Nephron progenitor cell (in vitro differentiated cells): ENCODE data around the gene ZBTB14.

Experiments
- DNase-seq: peaks from one replicate; pipeline ENCODE4 v3.0.0; 2021
- H3K27ac Mint-ChIP-seq: 2 replicates; pipeline ENCODE4 v1.8.0; 2021; ENCODE audit warnings: mild to moderate bottlenecking, moderate library complexity, mixed read lengths
- H3K27me3 Mint-ChIP-seq: 2 replicates; pipeline ENCODE4 v1.8.0; 2021; ENCODE audit warnings: mild to moderate bottlenecking, low read depth, mixed read lengths; ENCODE audit not compliant: poor library complexity
- H3K36me3 Mint-ChIP-seq: 2 replicates; pipeline ENCODE4 v1.8.0; 2021; ENCODE audit warnings: low read depth, mixed read lengths
- H3K4me1 Mint-ChIP-seq: 2 replicates; pipeline ENCODE4 v1.8.0; 2021; ENCODE audit warnings: mixed read lengths
- H3K4me3 Mint-ChIP-seq: 2 replicates; pipeline ENCODE4 v1.8.0; 2021; ENCODE audit warnings: mild to moderate bottlenecking, moderate library complexity, mixed read lengths
- H3K9me3 Mint-ChIP-seq: 2 replicates; pipeline ENCODE4 v1.8.0; 2021; ENCODE audit warnings: mild to moderate bottlenecking, moderate library complexity, mixed read lengths
- TF ChIP-seq, protein P1 (sequence below): fragments of 200-600 bp; sonication (generic); IDR thresholded peaks from 2 replicates; pipeline ENCODE4 v1.5.0; 2021; ENCODE audit warnings: antibody characterized with exemption

ZBTB14 gene

DNA sequence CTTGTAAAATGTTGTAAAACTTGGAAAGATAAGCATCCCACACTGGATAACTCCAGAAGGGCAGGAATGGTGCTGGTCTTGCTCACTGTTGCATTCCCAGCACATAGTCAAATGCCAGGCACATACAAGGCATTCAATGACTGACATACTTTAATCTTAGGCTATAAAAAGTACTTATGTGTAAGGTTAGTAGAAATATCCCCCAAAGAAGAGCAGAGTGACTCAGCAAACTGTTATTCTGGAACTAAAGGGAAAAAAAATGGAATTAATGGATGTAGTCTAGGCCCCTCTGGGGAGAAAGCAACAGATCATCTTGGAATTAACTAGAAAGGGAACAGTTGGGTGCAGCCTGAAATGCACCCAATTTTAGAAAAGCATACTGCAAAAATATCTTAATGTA is 9.0 kb downstream of the ZBTB14 start:
- peaks cover 10% of the 10 kb centered on the region for H3K4me1 Mint-ChIP-seq
- peaks cover 26% of the 10 kb centered on the region for H3K36me3 Mint-ChIP-seq
- no peak for DNase-seq
- TF ChIP-seq, protein P1, sequence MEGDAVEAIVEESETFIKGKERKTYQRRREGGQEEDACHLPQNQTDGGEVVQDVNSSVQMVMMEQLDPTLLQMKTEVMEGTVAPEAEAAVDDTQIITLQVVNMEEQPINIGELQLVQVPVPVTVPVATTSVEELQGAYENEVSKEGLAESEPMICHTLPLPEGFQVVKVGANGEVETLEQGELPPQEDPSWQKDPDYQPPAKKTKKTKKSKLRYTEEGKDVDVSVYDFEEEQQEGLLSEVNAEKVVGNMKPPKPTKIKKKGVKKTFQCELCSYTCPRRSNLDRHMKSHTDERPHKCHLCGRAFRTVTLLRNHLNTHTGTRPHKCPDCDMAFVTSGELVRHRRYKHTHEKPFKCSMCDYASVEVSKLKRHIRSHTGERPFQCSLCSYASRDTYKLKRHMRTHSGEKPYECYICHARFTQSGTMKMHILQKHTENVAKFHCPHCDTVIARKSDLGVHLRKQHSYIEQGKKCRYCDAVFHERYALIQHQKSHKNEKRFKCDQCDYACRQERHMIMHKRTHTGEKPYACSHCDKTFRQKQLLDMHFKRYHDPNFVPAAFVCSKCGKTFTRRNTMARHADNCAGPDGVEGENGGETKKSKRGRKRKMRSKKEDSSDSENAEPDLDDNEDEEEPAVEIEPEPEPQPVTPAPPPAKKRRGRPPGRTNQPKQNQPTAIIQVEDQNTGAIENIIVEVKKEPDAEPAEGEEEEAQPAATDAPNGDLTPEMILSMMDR, result no peak
- no peaks in the 10 kb centered on the region for H3K9me3 Mint-ChIP-seq
- H3K4me3 Mint-ChIP-seq, result no peak overlapping the region
- H3K27me3 Mint-ChIP-seq, result no peaks in the 10 kb centered on the region
- H3K27ac Mint-ChIP-seq, result no peak overlapping the region

DNA sequence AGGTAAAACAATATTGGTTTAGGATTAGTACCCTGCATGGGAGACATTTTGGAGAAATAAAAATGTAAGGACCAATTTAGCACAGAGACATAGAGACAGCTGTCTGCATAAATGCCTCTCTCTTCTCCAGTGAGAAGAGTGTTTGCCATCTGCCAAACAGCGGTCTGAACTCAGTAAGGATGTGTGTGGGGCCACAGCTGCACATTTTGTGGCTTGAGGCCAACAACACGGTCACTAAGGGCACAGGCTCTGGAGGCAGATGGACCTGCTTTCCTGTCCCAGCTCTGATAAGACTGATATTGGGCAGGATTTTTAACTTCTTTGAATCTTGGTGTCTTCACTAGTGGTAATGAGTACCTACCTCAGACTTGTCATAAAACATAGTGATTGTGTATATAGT is 10.2 kb downstream of the ZBTB14 start:
- DNase-seq, result no peak
- Mint-ChIP-seq H3K9me3 (peaks cover 6% of the 10 kb centered on the region), H3K36me3 (peaks cover 14% of the 10 kb centered on the region), H3K27me3 (no peaks in the 10 kb centered on the region), H3K27ac (no peak overlapping the region), H3K4me3 (no peak overlapping the region), H3K4me1 (peaks cover 10% of the 10 kb centered on the region)
- TF ChIP-seq, protein P1, result no peak

- TF ChIP-seq, protein P1, result no peak
- no peaks in the 10 kb centered on the region for H3K27me3 Mint-ChIP-seq
- no peak for DNase-seq
- peaks cover 10% of the 10 kb centered on the region for H3K36me3 Mint-ChIP-seq
- peaks cover 10% of the 10 kb centered on the region for H3K4me1 Mint-ChIP-seq
- peaks cover 11% of the 10 kb centered on the region for H3K9me3 Mint-ChIP-seq
- no peak overlapping the region for H3K27ac Mint-ChIP-seq
- H3K4me3 Mint-ChIP-seq, result no peak overlapping the region
Measured at GRCh38 chr18:5284808-5285207, 10.7 kb downstream of the ZBTB14 start.

- Mint-ChIP-seq H3K4me1 (no peaks in the 10 kb centered on the region), H3K9me3 (peaks cover 23% of the 10 kb centered on the region), H3K27me3 (no peaks in the 10 kb centered on the region), H3K4me3 (no peak overlapping the region), H3K27ac (no peak overlapping the region), H3K36me3 (no peaks in the 10 kb centered on the region)
- TF ChIP-seq, protein P1, result no peak
- DNase-seq, result no peak
Measured at GRCh38 chr18:5282770-5283169, 12.8 kb downstream of the ZBTB14 start.

DNA sequence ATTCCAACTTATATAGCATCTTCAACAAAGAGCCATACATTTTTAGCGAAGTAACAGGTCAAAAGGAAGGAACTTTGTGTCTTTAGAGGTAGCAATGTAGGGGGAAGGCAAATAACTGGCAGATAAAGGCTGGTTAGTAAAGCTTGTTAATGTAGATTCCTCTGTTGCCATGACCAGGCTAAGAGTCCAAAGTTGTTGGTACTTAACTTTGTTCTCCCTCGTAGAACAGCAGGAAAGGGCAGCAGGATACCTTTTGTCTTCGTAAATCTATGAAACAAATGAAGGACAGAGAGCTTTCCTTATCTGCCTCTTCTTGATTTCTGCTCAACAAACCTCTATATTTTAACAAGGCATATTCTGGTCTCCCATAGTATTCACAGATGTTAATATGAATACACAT is 18.6 kb downstream of the ZBTB14 start:
- H3K27ac Mint-ChIP-seq, result no peak overlapping the region
- H3K4me1 Mint-ChIP-seq, result no peaks in the 10 kb centered on the region
- H3K4me3 Mint-ChIP-seq, result no peak overlapping the region
- DNase-seq, result no peak
- no peaks in the 10 kb centered on the region for H3K27me3 Mint-ChIP-seq
- TF ChIP-seq, protein P1, result no peak
- peaks cover 30% of the 10 kb centered on the region for H3K9me3 Mint-ChIP-seq
- H3K36me3 Mint-ChIP-seq, result no peaks in the 10 kb centered on the region

DNA sequence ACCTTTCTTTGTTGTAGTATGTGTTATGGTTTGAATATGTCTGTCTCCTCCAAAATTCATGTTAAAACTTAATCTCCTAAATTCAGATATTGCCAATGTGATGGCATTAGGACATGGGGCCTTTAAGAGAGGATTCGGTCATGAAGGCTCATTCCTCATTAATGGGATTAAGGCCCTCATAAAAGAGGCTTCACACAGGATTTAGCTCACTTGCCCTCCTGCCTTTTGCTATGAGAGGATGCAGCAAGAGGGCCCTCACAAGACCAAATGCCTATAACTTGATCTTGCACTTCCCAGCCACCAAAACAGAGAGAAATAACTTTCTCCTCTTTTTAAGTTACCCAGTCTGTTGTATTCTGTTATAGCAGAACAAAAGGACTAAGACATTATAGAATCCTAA is 19.7 kb downstream of the ZBTB14 start:
- H3K36me3 Mint-ChIP-seq, result no peaks in the 10 kb centered on the region
- H3K4me3 Mint-ChIP-seq, result no peak overlapping the region
- H3K27me3 Mint-ChIP-seq, result no peaks in the 10 kb centered on the region
- no peak overlapping the region for H3K27ac Mint-ChIP-seq
- no peaks in the 10 kb centered on the region for H3K4me1 Mint-ChIP-seq
- TF ChIP-seq, protein P1, result no peak
- H3K9me3 Mint-ChIP-seq, result peaks cover 38% of the 10 kb centered on the region
- no peak for DNase-seq
